H1 (cell line): ENCODE results near the gene ARHGAP6. TPM values are rescaled to one million over a fixed set of nuclear protein-coding genes. Genes with fewer than 3 reads are reported as not detected.

Experiments
- CTCF ChIA-PET: fragments of 300-600 bp; sonication (Branson Sonifier 250); formaldehyde crosslinking; loops from one replicate; lab custom pipeline; 2021; ENCODE audit not compliant: partially characterized antibody; lab: Charles Lee
- POLR2A ChIA-PET: fragments of 300-600 bp; sonication (Branson Sonifier 250); formaldehyde crosslinking; loops from one replicate; lab custom pipeline; 2021; ENCODE audit warnings: inconsistent platforms; ENCODE audit not compliant: partially characterized antibody; lab: Charles Lee
- DNase-seq, 2 experiments: peaks; one replicate each; pipeline versions ENCODE4 v3.0.0 to v3.0.0-alpha.2; 2010 to 2022; ENCODE audit warnings: low spot score in 2 of 2, low read depth in 1 of 2, mixed read lengths in 1 of 2
- FAIRE-seq: peaks from 2 replicates; lab custom pipeline; 2011; peaks lifted over from hg19 to GRCh38; lab: Jason Lieb, UNC
- H2AFZ ChIP-seq: 2 replicates; pipeline ENCODE4 v1.8.1; 2012; ENCODE audit warnings: low read length, inconsistent platforms
- H2AK5ac ChIP-seq: 2 replicates; pipeline ENCODE4 v1.6.1; 2013; ENCODE audit warnings: low read depth, low read length
- H2BK120ac ChIP-seq: replicated peaks from 2 replicates; pipeline ENCODE3; 2013; ENCODE audit warnings: low read depth, low read length, inconsistent platforms
- H2BK12ac ChIP-seq: 2 replicates; pipeline ENCODE4 v1.6.1; 2013; ENCODE audit warnings: low read depth, low read length
- H2BK15ac ChIP-seq: 2 replicates; pipeline ENCODE4 v1.6.1; 2013; ENCODE audit warnings: low read length
- H2BK20ac ChIP-seq: 2 replicates; pipeline ENCODE4 v1.6.1; 2013; ENCODE audit warnings: low read length
- H2BK5ac ChIP-seq: 2 replicates; pipeline ENCODE4 v1.6.1; 2013; ENCODE audit warnings: low read depth, low read length
- H3K14ac ChIP-seq: 2 replicates; pipeline ENCODE4 v1.6.1; 2013; ENCODE audit warnings: inconsistent platforms; ENCODE audit not compliant: insufficient read length
- H3K18ac ChIP-seq: 2 replicates; pipeline ENCODE4 v1.6.1; 2013; ENCODE audit warnings: low read length; ENCODE audit errors: extremely low read depth
- H3K23ac ChIP-seq: 2 replicates; pipeline ENCODE4 v1.6.1; 2013; ENCODE audit warnings: inconsistent platforms; ENCODE audit not compliant: insufficient read length
- H3K23me2 ChIP-seq: 2 replicates; pipeline ENCODE4 v1.6.1; 2013; ENCODE audit warnings: low read depth, low read length
- H3K27ac ChIP-seq: 2 replicates; pipeline ENCODE4 v1.6.1; 2011; ENCODE audit warnings: low read depth, low read length, inconsistent platforms
- H3K27me3 ChIP-seq, 4 experiments: replicated peaks in 1 of 4; 1 replicate in 1 of 4; 2 replicates in 3 of 4; pipeline versions ENCODE4 v1.6.1 to v1.8.1; 2011 to 2013; ENCODE audit warnings: low read length in 3 of 4, mild to moderate bottlenecking in 3 of 4, inconsistent platforms in 2 of 4, mixed read lengths in 2 of 4, moderate library complexity in 1 of 4; ENCODE audit not compliant: control insufficient read depth in 3 of 4, insufficient read depth in 3 of 4; ENCODE audit errors: extremely low read depth in 1 of 4
- H3K36me3 ChIP-seq, 4 experiments: 2 replicates each; pipeline versions ENCODE4 v1.6.1 to v1.8.1; 2011 to 2013; ENCODE audit warnings: mild to moderate bottlenecking in 4 of 4, low read length in 3 of 4, moderate library complexity in 2 of 4, control low read depth in 1 of 4, inconsistent platforms in 1 of 4; ENCODE audit not compliant: insufficient read depth in 4 of 4, control insufficient read depth in 2 of 4
- H3K4ac ChIP-seq: replicated peaks from 2 replicates; pipeline ENCODE3; 2013; ENCODE audit warnings: low read length, low read depth, mixed read lengths, inconsistent platforms; ENCODE audit not compliant: insufficient read length
- H3K4me1 ChIP-seq, 4 experiments: replicated peaks in 1 of 4; 1 replicate in 1 of 4; 2 replicates in 3 of 4; pipeline versions ENCODE4 v1.6.1 to v1.8.1; 2011 to 2013; ENCODE audit warnings: low read length in 3 of 4, inconsistent platforms in 2 of 4, mixed read lengths in 1 of 4; ENCODE audit not compliant: insufficient read depth in 4 of 4, control insufficient read depth in 3 of 4
- H3K4me2 ChIP-seq, 2 experiments: 2 replicates each; pipeline versions ENCODE4 v1.6.1 to v1.8.1; 2011 to 2013; ENCODE audit warnings: low read depth in 2 of 2, low read length in 2 of 2, control low read depth in 1 of 2, inconsistent platforms in 1 of 2, mild to moderate bottlenecking in 1 of 2; ENCODE audit not compliant: insufficient read depth in 1 of 2
- H3K4me3 ChIP-seq, 4 experiments: fragments of 200-600, 300-600 bp in 1 of 4; sonication (generic), shearing (Covaris generic), sonication (Bioruptor Twin) in 1 of 4; 2 replicates each; pipeline versions ENCODE4 v1.5.1 to v1.8.1; 2011 to 2016; ENCODE audit warnings: low read length in 4 of 4, low read depth in 3 of 4, control low read depth in 2 of 4, inconsistent platforms in 2 of 4, mild to moderate bottlenecking in 2 of 4, mixed read lengths in 1 of 4, moderate library complexity in 1 of 4; ENCODE audit not compliant: insufficient read depth in 2 of 4; ENCODE audit errors: extremely low read depth in 1 of 4
- H3K56ac ChIP-seq: replicated peaks from 2 replicates; pipeline ENCODE3; 2013; ENCODE audit warnings: low read depth, mild to moderate bottlenecking, mixed read lengths, low read length, inconsistent platforms; ENCODE audit not compliant: insufficient read length
- H3K79me1 ChIP-seq: 2 replicates; pipeline ENCODE4 v1.6.1; 2013; ENCODE audit warnings: low read depth, low read length, control low read depth
- H3K79me2 ChIP-seq, 2 experiments: 2 replicates each; pipeline versions ENCODE4 v1.6.1 to v1.8.1; 2012 to 2013; ENCODE audit warnings: low read length in 2 of 2, mild to moderate bottlenecking in 2 of 2, inconsistent platforms in 1 of 2; ENCODE audit not compliant: insufficient read depth in 2 of 2, control insufficient read depth in 1 of 2
- H3K9ac ChIP-seq, 4 experiments: replicated peaks in 1 of 4; 1 replicate in 1 of 4; 2 replicates in 3 of 4; pipeline versions ENCODE4 v1.6.1 to v1.8.1; 2011 to 2013; ENCODE audit warnings: low read depth in 3 of 4, low read length in 3 of 4, control low read depth in 2 of 4, mild to moderate bottlenecking in 2 of 4, moderate library complexity in 2 of 4, inconsistent platforms in 1 of 4; ENCODE audit errors: extremely low read depth in 1 of 4
- H3K9me3 ChIP-seq, 2 experiments: 2 replicates each; pipeline versions ENCODE4 v1.6.1 to v1.8.1; 2012 to 2013; ENCODE audit warnings: mild to moderate bottlenecking in 2 of 2, moderate library complexity in 2 of 2, control low read depth in 1 of 2, inconsistent platforms in 1 of 2, low read depth in 1 of 2, low read length in 1 of 2, mixed read lengths in 1 of 2; ENCODE audit not compliant: insufficient read depth in 2 of 2
- H4K20me1 ChIP-seq, 2 experiments: replicated peaks in 1 of 2; 2 replicates each; pipeline versions ENCODE3 to v1.8.1; 2011 to 2013; ENCODE audit warnings: inconsistent platforms in 2 of 2, low read length in 2 of 2, mild to moderate bottlenecking in 1 of 2; ENCODE audit not compliant: insufficient read depth in 2 of 2, control insufficient read depth in 1 of 2
- H4K5ac ChIP-seq: 2 replicates; pipeline ENCODE4 v1.6.1; 2013; ENCODE audit warnings: low read length, low read depth, mixed read lengths, inconsistent platforms; ENCODE audit not compliant: insufficient read length
- H4K8ac ChIP-seq: 2 replicates; pipeline ENCODE4 v1.8.0; 2013; ENCODE audit warnings: mild to moderate bottlenecking, moderate library complexity, low read length, inconsistent platforms; ENCODE audit not compliant: insufficient read depth; ENCODE audit errors: extremely low read depth
- H4K91ac ChIP-seq: replicated peaks from 2 replicates; pipeline ENCODE3; 2013; ENCODE audit warnings: low read length, mixed read lengths, inconsistent platforms; ENCODE audit not compliant: insufficient read length
- CREB1 ChIP-seq: IDR thresholded peaks from 2 replicates; pipeline ENCODE4 v1.6.1; 2012; ENCODE audit warnings: inconsistent platforms
- CTBP2 ChIP-seq: IDR thresholded peaks from 2 replicates; pipeline ENCODE4 v1.7.0; 2011; ENCODE audit warnings: borderline replicate concordance, mild to moderate bottlenecking, moderate library complexity, mixed read lengths, low read length; ENCODE audit not compliant: insufficient read depth, insufficient read length
- EZH2 ChIP-seq: fragments of 200-600 bp; sonication (generic); IDR thresholded peaks from 2 replicates; pipeline ENCODE4 v1.7.1; 2012; ENCODE audit warnings: low read depth, mild to moderate bottlenecking, moderate library complexity, low read length, inconsistent platforms; ENCODE audit not compliant: severe bottlenecking
- MAFK ChIP-seq: IDR thresholded peaks from 2 replicates; pipeline ENCODE4 v1.6.1; 2012; ENCODE audit warnings: low read depth, mild to moderate bottlenecking, improper control_type of control experiment, low read length
- POU5F1 ChIP-seq: IDR thresholded peaks from 2 replicates; pipeline ENCODE4 v1.6.1; 2011; ENCODE audit warnings: low read depth, mild to moderate bottlenecking, low read length, moderate library complexity
- RFX5 ChIP-seq: IDR thresholded peaks from 2 replicates; pipeline ENCODE4 v1.6.1; 2011; ENCODE audit warnings: low read depth, low read length, improper control_type of control experiment, borderline replicate concordance
- TCF12 ChIP-seq: IDR thresholded peaks from 2 replicates; pipeline ENCODE4 v1.6.1; 2011; ENCODE audit warnings: low read depth, mild to moderate bottlenecking, low read length
- WGBS, 2 experiments: shearing (Covaris generic) in 1 of 2; methylation state at CpG; one replicate each; pipeline versions ENCODE4 v1.1.6 to v1.1.7; 2013 to 2015; ENCODE audit warnings: low lambda C conversion rate in 2 of 2, mixed read lengths in 2 of 2, inconsistent platforms in 1 of 2, low coverage in 1 of 2, missing lambda C conversion rate in 1 of 2; ENCODE audit not compliant: insufficient replicate concordance in 2 of 2, insufficient coverage in 1 of 2, insufficient read length in 1 of 2; ENCODE audit errors: extremely low coverage in 1 of 2, missing lambda C conversion rate in 1 of 2; 5-methylcytosine and 5-hydroxymethylcytosine counted together
- polyA plus RNA-seq, 7 experiments: library from polyadenylated mRNA; depleted of rRNA in 3 of 7; stranded (reverse) in 5 of 7; unstranded in 2 of 7; fragments of >200 nt in 5 of 7; fragments of 200-250 nt in 2 of 7; gene quantifications; 1 replicate in 5 of 7; 2 replicates in 1 of 7; 4 replicates in 1 of 7; pipeline versions ENCODE4 v1.2.1 to v1.2.3, GENCODE V29; 2011 to 2013; ENCODE audit warnings: missing spikeins in 2 of 7, mixed read lengths in 2 of 7
- total RNA-seq: library from RNA; stranded (reverse); fragmentation: NEBNext Ultra II Directional; extraction: Animal tissue kit (Norgen Biotek cat#: 25700); gene quantifications from 2 replicates; pipeline ENCODE4 v1.2.1, GENCODE V29; 2021

The ARHGAP6 gene
- total and polyA plus RNA-seq, 2 of the 8 experiments (the other 6 are each of a cell fraction or from before 2014, with no cell fraction given) = 0.35 to 0.82 TPM

DNA sequence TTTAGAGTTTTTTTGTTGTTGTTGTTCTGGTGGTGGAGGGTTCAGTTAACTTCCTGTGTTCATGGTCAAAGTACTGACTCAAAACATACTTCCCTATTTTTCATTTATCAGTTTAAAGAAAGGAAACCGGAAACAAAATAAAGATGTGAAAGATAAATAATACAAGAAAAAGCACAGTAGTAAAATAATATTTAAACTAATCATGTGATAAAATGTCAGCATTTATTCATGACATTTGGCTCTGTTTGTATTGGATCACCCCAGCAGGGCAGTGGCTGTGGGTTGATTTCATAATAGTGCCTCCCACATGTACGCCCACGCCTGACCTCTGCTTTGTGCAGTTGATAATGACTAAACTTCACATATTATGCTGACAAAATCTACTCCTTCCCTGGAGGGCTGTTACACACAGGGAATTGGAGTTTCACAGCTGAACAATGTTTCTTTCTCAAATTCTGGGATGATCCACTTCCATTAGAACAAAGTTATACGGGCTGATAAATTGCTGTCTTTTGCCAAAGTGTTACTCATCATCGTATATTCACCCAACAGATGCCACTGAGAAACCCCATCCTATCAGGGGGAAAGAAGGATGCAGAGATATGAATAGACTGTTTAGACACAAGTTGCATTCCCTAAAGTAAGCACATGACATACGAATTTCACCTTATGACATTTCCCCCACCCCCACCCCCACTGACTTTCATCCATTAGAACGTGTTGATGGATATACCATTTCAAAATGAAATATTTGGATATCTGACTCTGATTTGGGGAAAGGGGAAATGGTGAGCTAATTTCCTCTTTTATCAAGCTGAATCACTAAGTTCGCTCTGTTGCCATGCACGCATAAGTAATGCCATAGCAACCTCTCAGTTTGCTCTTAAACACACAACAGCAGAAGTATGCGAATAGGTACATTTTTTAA is 324.2 kb downstream of the ARHGAP6 start:
- Histone ChIP-seq H2AK5ac (no peak overlapping the region), H4K5ac (no peak overlapping the region), H3K4me3 (no peak overlapping the region), H2BK5ac (no peak overlapping the region), H4K20me1 (no peaks in the 10 kb centered on the region), H4K91ac (no peak overlapping the region), H3K9me3 (no peaks in the 10 kb centered on the region), H3K23me2 (no peaks in the 10 kb centered on the region), H3K4me2 (no peak overlapping the region), H2BK12ac (no peak overlapping the region), H3K4ac (no peak overlapping the region), H3K23ac (no peak overlapping the region), H4K8ac (no peak overlapping the region), H2BK120ac (no peak overlapping the region), H3K36me3 (no peaks in the 10 kb centered on the region), H3K79me2 (no peaks in the 10 kb centered on the region), H3K79me1 (no peaks in the 10 kb centered on the region), H2BK15ac (no peak overlapping the region), H2BK20ac (no peak overlapping the region), H3K4me1 (no peaks in the 10 kb centered on the region; a peak in 1 of 7 replicates), H3K27ac (no peak overlapping the region), H3K27me3 (no peaks in the 10 kb centered on the region), H2AFZ (no peak overlapping the region), H3K56ac (no peak overlapping the region), H3K18ac (no peak overlapping the region), H3K14ac (no peak overlapping the region), H3K9ac (no peak overlapping the region)
- DNase-seq (no peak), FAIRE-seq (no peak)
- ChIA-PET CTCF (interaction anchor here (0.7 kb wide), 1 partner anchor 159 kb away, joined by 3 read pairs; no protein-coding TSS in a partner anchor), POLR2A (no interaction called here)
- TF ChIP-seq EZH2 (no peak), TCF12 (no peak), RFX5 (no peak), CREB1 (no peak), POU5F1 (no peak), CTBP2 (no peak), MAFK (no peak)
- 87% methylated on average over 10 of the region's 10 CpGs; no CpG with 5 or more reads in 1 of the 2 experiments for WGBS, 2 experiments
